Progenitor cell of endocrine pancreas (in vitro differentiated cells): ENCODE measurements around the gene PDZRN4. TPM values are rescaled to one million over a fixed set of nuclear protein-coding genes. Genes with fewer than 3 reads are reported as not detected.

Experiments used
- DNase-seq: peaks from one replicate; pipeline ENCODE4 v3.0.0; 2021; ENCODE audit warnings: low spot score; ENCODE audit not compliant: unreplicated experiment
- H3K27ac Mint-ChIP-seq: 2 replicates; pipeline ENCODE4 v1.8.0; 2021; ENCODE audit warnings: mild to moderate bottlenecking, moderate library complexity, mixed read lengths
- H3K27me3 Mint-ChIP-seq: 2 replicates; pipeline ENCODE4 v1.8.0; 2021; ENCODE audit warnings: mixed read lengths
- H3K36me3 Mint-ChIP-seq: 2 replicates; pipeline ENCODE4 v1.8.0; 2022; ENCODE audit warnings: mixed read lengths; ENCODE audit not compliant: insufficient read depth
- H3K4me1 Mint-ChIP-seq: 2 replicates; pipeline ENCODE4 v1.8.0; 2021; ENCODE audit warnings: low read depth, mixed read lengths
- H3K4me3 Mint-ChIP-seq: 2 replicates; pipeline ENCODE4 v1.8.0; 2021; ENCODE audit warnings: low read depth, mild to moderate bottlenecking, moderate library complexity, mixed read lengths
- H3K9me3 Mint-ChIP-seq: 2 replicates; pipeline ENCODE4 v1.8.0; 2021; ENCODE audit warnings: low read depth, mixed read lengths
- long read RNA-seq: library from polyadenylated mRNA; unstranded; transcript quantifications from one replicate; pipeline ENCODE4 v2.0.0, GENCODE V29; 2020
- total RNA-seq: library from RNA; stranded (reverse); gene quantifications from 2 replicates; pipeline ENCODE4 v1.2.1, GENCODE V29; 2021
- TF ChIP-seq, protein P1 (sequence below): fragments of 200-600 bp; sonication (generic); IDR thresholded peaks from one replicate; pipeline ENCODE4 v1.5.0; 2021; ENCODE audit warnings: antibody characterized with exemption, mild to moderate bottlenecking; ENCODE audit not compliant: unreplicated experiment

The PDZRN4 gene
- 0.11 and 0.12 TPM in 2 replicates for total RNA-seq
- long read RNA-seq, partial matches to known transcripts, result 1 of 3 reads
- long read RNA-seq, other reads (novel, unspliced or antisense), result 2 of 3 reads

- Mint-ChIP-seq H3K27me3 (peaks cover 50% of the 10 kb centered on the region), H3K9me3 (no peaks in the 10 kb centered on the region)
Measured at GRCh38 chr12:41188058-41188840, at the start of gene PDZRN4. Gene PDZRN4 (plus strand): TSS chr12:41188320.

GRCh38 chr12:41140117-41140516 lies 48.0 kb upstream of the PDZRN4 start:
- TF ChIP-seq, protein P1, sequence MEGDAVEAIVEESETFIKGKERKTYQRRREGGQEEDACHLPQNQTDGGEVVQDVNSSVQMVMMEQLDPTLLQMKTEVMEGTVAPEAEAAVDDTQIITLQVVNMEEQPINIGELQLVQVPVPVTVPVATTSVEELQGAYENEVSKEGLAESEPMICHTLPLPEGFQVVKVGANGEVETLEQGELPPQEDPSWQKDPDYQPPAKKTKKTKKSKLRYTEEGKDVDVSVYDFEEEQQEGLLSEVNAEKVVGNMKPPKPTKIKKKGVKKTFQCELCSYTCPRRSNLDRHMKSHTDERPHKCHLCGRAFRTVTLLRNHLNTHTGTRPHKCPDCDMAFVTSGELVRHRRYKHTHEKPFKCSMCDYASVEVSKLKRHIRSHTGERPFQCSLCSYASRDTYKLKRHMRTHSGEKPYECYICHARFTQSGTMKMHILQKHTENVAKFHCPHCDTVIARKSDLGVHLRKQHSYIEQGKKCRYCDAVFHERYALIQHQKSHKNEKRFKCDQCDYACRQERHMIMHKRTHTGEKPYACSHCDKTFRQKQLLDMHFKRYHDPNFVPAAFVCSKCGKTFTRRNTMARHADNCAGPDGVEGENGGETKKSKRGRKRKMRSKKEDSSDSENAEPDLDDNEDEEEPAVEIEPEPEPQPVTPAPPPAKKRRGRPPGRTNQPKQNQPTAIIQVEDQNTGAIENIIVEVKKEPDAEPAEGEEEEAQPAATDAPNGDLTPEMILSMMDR, result no peak
- Mint-ChIP-seq H3K36me3 (no peaks in the 10 kb centered on the region), H3K27ac (no peak overlapping the region), H3K4me3 (no peak overlapping the region), H3K4me1 (no peaks in the 10 kb centered on the region), H3K9me3 (peaks cover 5% of the 10 kb centered on the region), H3K27me3 (no peaks in the 10 kb centered on the region)
- DNase-seq, result no peak

More at GRCh38 chr12:41188058-41188840, at the start of gene PDZRN4:
- Mint-ChIP-seq H3K27ac (no peak within 1 kb of the TSS), H3K36me3 (no peaks in the 10 kb centered on the region), H3K4me3 (peak within 1 kb of the TSS; percentile 66), H3K4me1 (peaks cover 6% of the 10 kb centered on the region)
- TF ChIP-seq, protein P1, result no peak
- peak; percentile 29 for DNase-seq

DNA sequence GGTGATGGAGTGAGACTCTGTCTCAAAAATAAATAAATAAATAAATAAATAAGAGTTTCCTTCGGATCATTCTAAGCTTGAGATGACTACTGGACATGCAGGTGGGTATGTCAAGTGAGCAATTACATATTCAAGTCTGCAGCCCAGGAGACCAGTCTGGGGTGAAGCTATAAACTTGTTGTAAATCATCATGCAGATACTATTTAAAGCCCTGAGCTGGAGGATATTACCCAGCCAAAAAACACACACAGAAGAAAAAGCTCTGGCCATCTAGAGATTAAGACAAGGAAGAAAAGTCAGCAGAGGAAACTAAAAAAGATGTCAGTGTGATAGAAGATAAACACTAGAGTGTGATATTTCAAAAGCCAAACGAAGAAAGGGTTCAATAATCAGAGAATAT lies 47.0 kb upstream of the PDZRN4 start:
- H3K4me1 Mint-ChIP-seq, result no peaks in the 10 kb centered on the region
- no peaks in the 10 kb centered on the region for H3K36me3 Mint-ChIP-seq
- H3K27ac Mint-ChIP-seq, result no peak overlapping the region
- peaks cover 5% of the 10 kb centered on the region for H3K9me3 Mint-ChIP-seq
- H3K27me3 Mint-ChIP-seq, result no peaks in the 10 kb centered on the region
- H3K4me3 Mint-ChIP-seq, result no peak overlapping the region
- no peak for DNase-seq
- TF ChIP-seq, protein P1, result no peak

DNA sequence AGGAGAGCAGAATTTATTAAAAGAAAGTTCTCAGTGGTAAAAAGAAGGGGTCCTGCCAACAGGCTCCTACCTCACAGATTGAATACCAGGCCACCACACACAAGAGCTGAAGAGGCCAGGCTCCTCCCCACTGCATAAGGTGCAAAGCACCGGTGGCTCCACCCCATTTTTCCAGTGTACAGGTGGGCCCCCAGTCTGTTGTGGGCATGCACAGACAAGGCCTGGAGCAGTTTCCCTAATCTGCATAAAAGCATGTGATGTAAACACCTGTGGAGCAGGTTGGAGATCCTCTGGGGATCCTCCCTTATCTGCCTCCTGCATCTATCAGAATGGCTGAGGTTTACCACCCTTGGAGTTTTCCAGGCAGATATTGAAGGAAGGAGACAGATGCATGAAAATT lies 45.7 kb upstream of the PDZRN4 start:
- Mint-ChIP-seq H3K27me3 (no peaks in the 10 kb centered on the region), H3K27ac (no peak overlapping the region), H3K9me3 (peaks cover 5% of the 10 kb centered on the region), H3K4me1 (no peaks in the 10 kb centered on the region), H3K4me3 (no peak overlapping the region), H3K36me3 (no peaks in the 10 kb centered on the region)
- TF ChIP-seq, protein P1, result no peak
- no peak for DNase-seq

DNA sequence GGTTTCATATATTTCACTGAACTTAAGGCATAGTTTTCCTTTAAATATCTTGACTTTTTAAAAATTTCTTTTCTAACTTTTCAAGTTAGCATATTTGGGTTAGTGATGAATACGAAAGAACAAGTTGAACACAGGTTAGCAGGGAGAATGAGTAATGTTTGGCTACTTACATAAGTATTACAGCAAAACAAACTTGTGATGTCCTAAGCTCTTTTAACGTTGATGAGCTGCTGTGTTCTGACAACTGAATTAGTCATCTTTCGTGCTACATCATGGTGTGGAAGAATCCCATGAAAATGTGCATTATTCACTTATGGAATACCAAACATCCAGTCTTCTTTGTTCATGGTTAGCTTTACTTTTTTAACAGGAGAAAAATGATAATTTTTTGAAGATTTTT lies 36.3 kb upstream of the PDZRN4 start:
- Mint-ChIP-seq H3K27me3 (no peaks in the 10 kb centered on the region), H3K9me3 (no peaks in the 10 kb centered on the region), H3K36me3 (no peaks in the 10 kb centered on the region), H3K4me1 (no peaks in the 10 kb centered on the region), H3K27ac (no peak overlapping the region), H3K4me3 (no peak overlapping the region)
- DNase-seq, result no peak
- TF ChIP-seq, protein P1, result no peak
